ENCODE measurements around the gene RACK1.
"Not testable (repeated sequence)": the region's sequence is repeated elsewhere in the genome, so short reads cannot be mapped to it uniquely, and the experiment has no call there.

RACK1 gene

GRCh38 chr5:181243564-181244343 lies at the start of gene RACK1:
RACK1 (minus strand) TSS chr5:181243906; CDS start chr5:181243800, 106 bp downstream.
- DNase-seq (ENCODE audit: low read depth): peak; percentile 75

- not testable (repeated sequence) for DNase-seq (ENCODE audit: low read depth)
Measured at GRCh38 chr5:181287331-181287730, 43.6 kb upstream of the RACK1 start.

GRCh38 chr5:181285962-181286705 lies 42.4 kb upstream of the RACK1 start:
- DNase-seq (ENCODE audit: low read depth): not testable (repeated sequence)

DNA sequence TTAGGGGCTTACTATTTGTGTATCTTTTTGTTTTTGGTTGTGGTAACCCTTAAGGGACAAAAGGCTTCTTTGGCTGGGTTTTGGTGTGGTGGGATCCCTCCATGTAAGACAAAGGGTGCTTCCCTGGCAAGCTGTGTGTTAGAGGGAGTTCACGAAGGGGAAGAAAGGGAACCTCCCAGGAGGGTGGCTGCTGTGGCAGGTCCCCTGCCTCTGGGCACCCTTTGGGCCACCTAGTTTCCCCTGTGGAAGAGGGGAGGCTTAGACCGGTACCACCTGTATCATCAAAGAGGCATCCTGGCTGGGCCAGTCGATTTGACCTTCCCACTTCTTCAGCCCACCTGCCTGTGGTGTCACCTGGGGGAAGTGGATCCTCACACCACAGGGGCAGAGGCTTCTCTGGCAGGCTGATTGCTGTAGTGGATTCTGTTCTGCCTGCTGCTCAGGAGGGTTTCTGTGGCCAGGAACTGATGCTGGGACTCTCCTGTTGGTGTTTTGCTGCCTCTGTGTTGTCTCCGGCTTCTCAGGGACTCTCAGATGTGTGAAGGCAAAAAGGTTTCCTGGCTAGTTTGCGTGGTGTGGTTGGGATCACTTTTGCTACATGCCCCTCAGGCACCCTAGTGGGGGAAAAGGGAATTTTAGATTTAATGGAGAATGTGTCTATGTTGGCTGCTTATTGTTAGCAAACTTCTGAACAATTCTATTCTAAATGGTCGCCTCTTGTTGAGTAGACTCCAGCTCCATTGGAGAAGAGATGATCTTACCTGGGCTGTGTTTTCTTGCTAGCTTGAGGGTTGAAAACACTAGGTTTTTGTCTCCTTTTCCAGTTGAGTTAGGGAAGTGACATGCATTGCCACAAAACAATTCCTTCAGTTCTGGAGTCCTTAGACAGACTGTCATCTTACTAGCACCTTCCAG lies 40.4 kb upstream of the RACK1 start:
- not testable (repeated sequence) for DNase-seq (ENCODE audit: low read depth)

GRCh38 chr5:181283347-181283746 lies 39.6 kb upstream of the RACK1 start:
- DNase-seq (ENCODE audit: low read depth): no peak

- DNase-seq (ENCODE audit: low read depth): no peak
Measured at GRCh38 chr5:181282874-181283273, 39.2 kb upstream of the RACK1 start.

GRCh38 chr5:181282415-181282814 lies 38.7 kb upstream of the RACK1 start:
- not testable (repeated sequence) for DNase-seq (ENCODE audit: low read depth)

- DNase-seq (ENCODE audit: low read depth): no peak
Measured at GRCh38 chr5:181281984-181282316, 38.2 kb upstream of the RACK1 start.

DNA sequence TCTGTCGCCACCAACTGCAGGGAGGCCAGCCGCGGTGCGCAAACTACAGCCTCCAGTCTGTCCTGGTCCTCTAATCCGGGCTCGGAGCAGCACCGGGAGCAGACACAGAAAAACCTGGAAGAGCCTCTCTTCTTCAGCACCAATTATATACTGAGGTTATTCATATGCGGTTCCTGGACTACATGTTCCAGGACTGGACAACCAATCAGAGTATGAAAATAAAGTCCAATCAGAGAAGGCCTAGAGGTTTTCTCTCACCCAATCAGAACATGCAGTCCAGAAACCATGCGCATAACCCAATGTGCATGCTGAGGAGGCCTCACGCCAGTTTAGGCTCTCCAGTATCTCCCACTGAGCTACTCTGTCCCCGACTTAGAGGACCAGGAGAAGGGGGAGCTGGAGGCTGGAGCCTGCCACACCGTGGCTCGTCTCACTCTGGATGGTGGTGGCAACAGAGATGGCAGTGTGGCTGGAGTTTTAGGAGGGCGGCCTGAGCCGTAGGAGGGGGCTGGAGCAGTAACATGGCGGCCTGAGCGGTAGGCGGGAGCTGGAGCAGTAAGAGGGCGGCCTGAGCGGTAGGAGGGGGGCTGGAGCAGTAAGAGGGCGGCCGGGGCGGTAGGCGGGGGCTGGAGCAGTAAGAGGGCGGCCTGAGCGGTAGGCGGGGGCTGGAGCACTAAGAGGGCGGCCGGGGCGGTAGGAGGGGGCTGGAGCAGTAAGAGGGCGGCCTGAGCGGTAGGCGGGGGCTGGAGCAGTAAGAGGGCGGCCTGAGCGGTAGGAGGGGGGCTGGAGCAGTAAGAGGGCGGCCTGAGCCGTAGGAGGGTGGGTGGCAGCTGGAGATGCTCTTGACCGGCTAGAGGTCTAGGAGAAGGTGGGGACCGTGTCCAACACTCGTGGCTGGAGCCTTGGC lies 37.6 kb upstream of the RACK1 start:
- no peak for DNase-seq (ENCODE audit: low read depth)

DNA sequence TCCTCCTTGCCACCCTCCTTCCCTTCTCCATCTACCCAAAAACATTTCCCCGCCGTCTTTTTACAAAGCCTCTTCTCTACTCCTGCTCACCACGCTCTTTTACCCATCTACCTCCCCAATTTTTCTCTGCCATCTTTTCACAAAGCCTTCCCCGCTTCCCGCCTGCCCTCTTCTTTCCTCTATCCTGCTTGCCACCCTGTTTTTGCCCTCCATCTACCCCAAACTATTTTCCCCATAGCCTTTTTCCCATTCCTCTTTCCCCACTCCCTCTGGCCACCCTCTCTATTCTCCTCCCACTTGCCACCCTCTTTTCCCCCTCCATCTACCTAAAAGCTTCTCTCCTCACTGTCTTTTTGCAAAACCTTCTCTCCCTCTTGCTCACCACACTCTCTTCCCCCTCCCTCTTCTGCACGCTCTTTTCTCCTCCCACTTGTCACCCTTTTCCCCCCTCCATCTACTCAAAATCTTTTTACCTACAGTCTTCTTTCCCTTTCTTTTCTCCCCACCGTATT lies 36.6 kb upstream of the RACK1 start:
- DNase-seq (ENCODE audit: low read depth): no peak

DNA sequence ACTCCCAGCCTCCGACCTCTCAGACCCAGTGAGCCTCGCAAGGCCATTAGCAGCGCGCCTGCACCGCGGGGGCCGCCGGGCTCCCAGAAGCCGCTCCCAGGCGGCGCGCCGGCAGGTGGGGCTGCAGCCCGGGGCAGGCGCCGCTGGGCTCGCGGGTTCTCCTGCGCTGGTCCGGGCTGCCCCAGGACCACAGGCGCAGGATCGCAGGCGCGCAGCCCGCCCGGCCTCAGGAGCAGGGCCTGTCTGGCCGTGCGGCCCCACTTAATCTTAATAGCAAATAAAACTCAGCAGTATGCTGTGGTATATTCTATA lies 29.7 kb upstream of the RACK1 start:
- not testable (repeated sequence) for DNase-seq (ENCODE audit: low read depth)

- DNase-seq (ENCODE audit: low read depth): no peak
Measured at GRCh38 chr5:181271081-181271480, 27.4 kb upstream of the RACK1 start.

DNA sequence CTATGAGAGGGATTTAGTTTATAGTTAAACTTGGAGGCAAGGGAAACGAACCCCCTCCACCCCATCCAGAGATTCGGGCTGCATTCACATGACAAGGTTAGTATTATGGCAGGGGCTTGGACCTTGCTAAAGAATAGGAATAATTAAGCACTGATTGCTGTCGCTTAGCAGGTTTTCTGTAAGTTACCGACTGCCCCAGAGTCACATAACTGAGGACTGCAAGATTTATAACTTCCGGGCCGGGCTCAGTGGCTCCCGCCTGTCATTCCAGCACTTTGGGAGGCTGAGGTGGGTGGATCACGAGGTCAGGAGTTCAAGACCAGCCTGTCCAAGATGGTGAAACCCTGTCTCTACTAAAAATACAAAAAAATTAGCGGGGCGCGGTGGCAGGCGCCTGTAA lies 24.2 kb upstream of the RACK1 start:
- not testable (repeated sequence) for DNase-seq (ENCODE audit: low read depth)

- not testable (repeated sequence) for DNase-seq (ENCODE audit: low read depth)
Measured at GRCh38 chr5:181267291-181267904, 23.7 kb upstream of the RACK1 start.

- DNase-seq (ENCODE audit: low read depth): no peak
Measured at GRCh38 chr5:181265092-181265671, 21.5 kb upstream of the RACK1 start.

DNA sequence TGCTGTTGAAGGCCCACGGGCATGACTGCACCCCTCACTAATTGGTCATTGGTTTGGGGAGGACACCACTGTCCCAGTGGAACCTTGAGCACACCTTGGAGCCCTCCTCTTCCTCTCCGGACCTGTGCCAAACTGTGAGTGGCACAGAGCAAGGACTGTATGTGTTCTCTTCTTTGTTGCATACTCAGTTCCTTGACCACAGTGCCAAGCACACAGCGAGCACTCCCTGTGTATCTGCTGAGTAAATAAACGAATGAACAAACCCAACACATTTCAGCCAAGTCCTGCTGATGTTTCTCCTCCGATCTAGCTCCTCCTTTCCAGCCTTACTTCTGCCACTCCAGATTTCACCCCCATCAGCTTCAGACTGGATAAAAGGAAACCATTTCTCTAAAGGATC lies 19.9 kb upstream of the RACK1 start:
- no peak for DNase-seq (ENCODE audit: low read depth)

DNA sequence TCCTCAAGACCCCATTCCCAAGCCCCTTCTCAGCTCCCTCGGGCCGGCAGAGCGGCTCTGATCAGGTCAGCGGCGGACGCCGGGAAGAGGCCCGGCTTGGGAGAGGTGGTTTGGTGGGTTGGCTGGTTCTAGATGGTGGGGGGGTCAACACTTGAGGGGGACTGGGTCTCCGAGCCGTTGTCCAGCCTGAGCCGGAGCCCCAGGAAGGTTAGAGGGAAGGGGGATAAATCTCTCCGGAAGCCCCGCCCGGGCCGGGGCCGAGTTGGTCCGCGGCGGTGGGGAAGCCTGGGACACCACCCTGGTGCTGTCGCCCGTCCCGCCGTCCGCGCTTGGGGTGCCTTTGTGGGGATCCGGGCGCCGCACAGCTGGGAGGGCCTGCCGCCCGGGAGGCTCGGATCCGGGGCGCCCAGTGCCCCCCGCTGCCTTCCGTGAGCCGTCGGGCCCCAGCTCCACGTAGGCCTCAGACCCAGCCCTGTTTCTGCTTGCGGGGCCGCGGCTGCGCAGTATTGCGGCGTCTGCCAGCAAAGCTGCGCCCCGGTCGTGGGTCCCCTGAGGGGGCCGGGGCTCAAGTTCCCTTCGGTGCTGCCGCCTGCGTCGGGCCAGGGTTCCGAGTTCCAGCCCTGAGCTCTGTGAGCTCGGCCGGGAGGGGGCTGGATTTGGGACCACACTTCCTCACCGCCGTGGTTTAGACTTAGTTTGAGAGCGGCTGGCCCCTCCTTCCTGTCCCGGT lies 17.8 kb upstream of the RACK1 start:
- DNase-seq (ENCODE audit: low read depth): peak; percentile 29

DNA sequence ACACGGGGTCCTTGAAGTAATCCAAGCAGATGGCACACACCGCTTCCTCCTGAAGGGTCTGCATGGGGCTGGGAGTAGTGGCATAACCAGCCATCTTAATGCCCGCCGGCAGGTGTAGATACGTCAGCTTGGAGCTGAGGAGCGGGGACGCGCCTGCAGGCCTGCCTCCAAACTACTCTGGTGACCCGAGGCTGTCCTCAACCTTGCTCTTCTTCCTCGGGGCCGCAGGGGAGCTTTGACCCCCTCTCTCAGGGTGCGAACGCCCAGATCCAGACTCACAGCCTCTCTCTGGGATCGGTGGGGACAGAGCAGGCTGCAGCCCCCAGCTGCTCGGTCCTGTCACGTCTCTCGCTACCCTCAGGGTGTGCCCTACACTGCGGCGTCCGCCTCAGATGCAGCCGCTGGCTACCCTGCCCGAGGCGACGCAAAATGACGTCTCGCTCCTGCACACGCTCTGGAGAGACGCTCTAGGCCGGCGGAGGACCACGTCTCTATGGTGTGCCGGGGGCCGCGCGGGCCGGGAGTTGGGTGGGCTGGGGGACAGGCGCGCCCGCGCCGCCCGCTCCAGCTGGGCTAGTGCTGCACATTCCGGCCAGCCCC lies 17.1 kb upstream of the RACK1 start, which contains the start of gene TRIM52:
TSS of gene TRIM52 (minus strand) at position 424 of the 600 bp plus-strand sequence. CDS start at position 94, 330 bp downstream.
- peak; percentile 83 for DNase-seq (ENCODE audit: low read depth)
